ENCODE measurements around the gene PDGFC.

The PDGFC gene

GRCh38 chr4:156896527-156896926, 75.1 kb downstream of the PDGFC start:
- Histone ChIP-seq H3F3A (ENCODE audit: insufficient read depth, low read length) (no peaks in the 10 kb centered on the region), H3K9me3 (replicated peaks; ENCODE audit: insufficient read depth, low read length) (no peaks in the 10 kb centered on the region), H3K9me2 (replicated peaks; ENCODE audit: insufficient read depth, low read length) (no peaks in the 10 kb centered on the region), H3K4me1 (ENCODE audit: low read length) (no peaks in the 10 kb centered on the region), H4K20me1 (ENCODE audit: insufficient read depth, low read length) (no peaks in the 10 kb centered on the region), H3K9ac (ENCODE audit: low read length) (no peak overlapping the region), H2AFZ (ENCODE audit: low read length) (no peak overlapping the region), H3K79me2 (ENCODE audit: low read length) (no peaks in the 10 kb centered on the region), H3K27me3 (replicated peaks; ENCODE audit: insufficient read depth, low read length) (no peaks in the 10 kb centered on the region), H3K4me3 (ENCODE audit: low read length) (no peak overlapping the region), H3K4me2 (ENCODE audit: low read depth, low read length) (no peak overlapping the region), H3K36me3 (replicated peaks; ENCODE audit: insufficient read depth, low read length) (no peaks in the 10 kb centered on the region), H3K27ac (ENCODE audit: low read length) (no peak overlapping the region)
- no peak for DNase-seq
- TF ChIP-seq CTCF (IDR thresholded peaks at IDR 0.05; ENCODE audit: low read length) (no peak), EZH2phosphoT487 (IDR thresholded peaks at IDR 0.05; ENCODE audit: low read length) (no peak), EZH2 (optimal IDR thresholded peaks at IDR 0.05; ENCODE audit: low read depth, low read length) (no peak)

- Histone ChIP-seq H3K4me3 (ENCODE audit: low read length) (no peak overlapping the region), H3F3A (ENCODE audit: insufficient read depth, low read length) (no peaks in the 10 kb centered on the region), H3K27me3 (replicated peaks; ENCODE audit: insufficient read depth, low read length) (no peaks in the 10 kb centered on the region), H3K9me2 (replicated peaks; ENCODE audit: insufficient read depth, low read length) (no peaks in the 10 kb centered on the region), H4K20me1 (ENCODE audit: insufficient read depth, low read length) (no peaks in the 10 kb centered on the region), H3K79me2 (ENCODE audit: low read length) (no peaks in the 10 kb centered on the region), H3K27ac (ENCODE audit: low read length) (no peak overlapping the region), H3K9me3 (replicated peaks; ENCODE audit: insufficient read depth, low read length) (no peaks in the 10 kb centered on the region), H2AFZ (ENCODE audit: low read length) (no peak overlapping the region), H3K4me1 (ENCODE audit: low read length) (no peaks in the 10 kb centered on the region), H3K36me3 (replicated peaks; ENCODE audit: insufficient read depth, low read length) (no peaks in the 10 kb centered on the region), H3K4me2 (ENCODE audit: low read depth, low read length) (no peak overlapping the region), H3K9ac (ENCODE audit: low read length) (no peak overlapping the region)
- DNase-seq, result no peak
- no peak for TF ChIP-seq EZH2 (optimal IDR thresholded peaks at IDR 0.05; ENCODE audit: low read depth, low read length)
- TF ChIP-seq EZH2phosphoT487 (IDR thresholded peaks at IDR 0.05; ENCODE audit: low read length), result no peak
- no peak for TF ChIP-seq CTCF (IDR thresholded peaks at IDR 0.05; ENCODE audit: low read length)
Measured at GRCh38 chr4:156894234-156894633, 77.4 kb downstream of the PDGFC start.

GRCh38 chr4:156892805-156893204, 78.8 kb downstream of the PDGFC start:
- no peak overlapping the region for H3K4me3 ChIP-seq (ENCODE audit: low read length)
- no peaks in the 10 kb centered on the region for H3K9me3 ChIP-seq (replicated peaks; ENCODE audit: insufficient read depth, low read length)
- no peaks in the 10 kb centered on the region for H3K79me2 ChIP-seq (ENCODE audit: low read length)
- H3K9me2 ChIP-seq (replicated peaks; ENCODE audit: insufficient read depth, low read length), result no peaks in the 10 kb centered on the region
- no peaks in the 10 kb centered on the region for H3K4me1 ChIP-seq (ENCODE audit: low read length)
- H3K27ac ChIP-seq (ENCODE audit: low read length), result no peak overlapping the region
- no peak overlapping the region for H3K4me2 ChIP-seq (ENCODE audit: low read depth, low read length)
- no peak overlapping the region for H2AFZ ChIP-seq (ENCODE audit: low read length)
- H3K36me3 ChIP-seq (replicated peaks; ENCODE audit: insufficient read depth, low read length), result no peaks in the 10 kb centered on the region
- no peaks in the 10 kb centered on the region for H3K27me3 ChIP-seq (replicated peaks; ENCODE audit: insufficient read depth, low read length)
- no peak overlapping the region for H3K9ac ChIP-seq (ENCODE audit: low read length)
- no peak for TF ChIP-seq CTCF (IDR thresholded peaks at IDR 0.05; ENCODE audit: low read length)
- TF ChIP-seq EZH2phosphoT487 (IDR thresholded peaks at IDR 0.05; ENCODE audit: low read length), result no peak
- no peak for TF ChIP-seq EZH2 (optimal IDR thresholded peaks at IDR 0.05; ENCODE audit: low read depth, low read length)
- no peaks in the 10 kb centered on the region for H3F3A ChIP-seq (ENCODE audit: insufficient read depth, low read length)
- DNase-seq, result no peak
- no peaks in the 10 kb centered on the region for H4K20me1 ChIP-seq (ENCODE audit: insufficient read depth, low read length)

All from MM.1S (cell line).